Measurements from ENCODE around the gene ARHGAP26.

The ARHGAP26 gene

DNA sequence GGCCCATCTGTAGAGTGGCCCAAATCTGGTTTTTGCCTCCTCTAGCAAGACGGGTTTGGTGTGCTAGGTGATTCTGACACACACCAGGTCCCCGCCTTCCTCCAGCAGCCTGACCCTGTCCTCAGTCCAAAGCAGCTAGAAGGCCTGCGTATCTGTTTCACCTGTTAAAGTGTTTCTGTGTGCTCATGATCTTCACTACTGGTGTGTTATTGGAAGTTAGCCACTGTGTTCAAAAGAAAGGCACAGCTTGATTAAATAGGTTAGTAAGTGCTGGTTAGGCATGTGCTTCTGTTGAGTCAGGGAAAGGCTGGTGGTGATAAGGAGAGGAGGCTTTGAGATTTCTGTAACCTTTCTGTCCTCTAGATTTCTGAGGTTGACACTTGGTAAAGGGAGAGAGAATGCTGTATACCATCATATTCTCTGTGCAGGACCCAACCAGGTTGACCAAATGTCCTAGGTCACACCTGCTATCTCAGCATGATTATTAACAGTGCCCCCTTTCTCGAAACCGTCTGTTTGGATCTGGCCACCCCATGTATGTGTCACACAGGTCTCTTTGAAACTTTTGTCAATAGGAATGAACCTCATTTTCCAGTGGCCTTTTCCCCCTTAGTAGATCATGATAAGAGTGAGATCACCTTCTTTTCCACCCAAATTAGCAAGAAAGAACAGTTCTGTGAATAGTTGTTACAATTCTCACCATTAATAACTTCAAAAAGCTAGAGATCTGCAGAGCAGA lies 58.8 kb downstream of the ARHGAP26 start:
- Histone ChIP-seq H3K4me3 (ENCODE audit: low read length in 2 of 2) (no peak overlapping the region), H3K9ac (ENCODE audit: low read depth in 1 of 2, low read length in 2 of 2) (no peak overlapping the region), H3K27me3 (ENCODE audit: control insufficient read depth in 2 of 2, insufficient read depth in 2 of 2, low read length in 2 of 2) (no peaks in the 10 kb centered on the region), H3K36me3 (ENCODE audit: control insufficient read depth in 2 of 2, insufficient read depth in 2 of 2, low read length in 2 of 2) (no peaks in the 10 kb centered on the region), H3K27ac (ENCODE audit: low read depth in 2 of 2, low read length in 2 of 2) (no peak overlapping the region), H3K9me3 (ENCODE audit: control insufficient read depth in 2 of 2, low read length in 2 of 2) (no peaks in the 10 kb centered on the region), H3K4me1 (ENCODE audit: control insufficient read depth in 2 of 2, insufficient read depth in 2 of 2, low read length in 2 of 2) (peaks cover 29 to 48% of the 10 kb centered on the region in 2 donors)

DNA sequence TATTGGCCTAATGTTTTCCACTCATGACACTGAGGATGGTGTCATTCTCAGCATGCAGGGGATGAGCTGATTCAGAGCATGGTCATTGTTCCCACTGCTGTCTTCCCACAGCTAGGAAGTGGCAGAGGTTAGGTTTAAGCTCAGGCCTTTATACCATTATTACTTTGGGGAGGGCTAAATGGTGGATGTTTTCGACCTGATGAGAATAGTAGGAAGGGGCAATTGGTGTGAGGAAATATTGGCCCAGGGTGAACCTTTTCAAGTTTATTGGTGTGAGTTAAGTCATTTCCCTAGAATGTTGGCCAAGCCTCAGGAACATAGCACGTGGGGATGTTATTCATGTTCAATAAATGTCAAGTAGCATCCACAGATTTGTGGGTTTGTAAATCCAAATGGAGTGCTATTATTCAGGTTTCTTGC lies 59.6 kb downstream of the ARHGAP26 start:
- no peak overlapping the region for H3K27ac ChIP-seq (ENCODE audit: low read depth in 2 of 2, low read length in 2 of 2)
- no peak overlapping the region for H3K4me3 ChIP-seq (ENCODE audit: low read length in 2 of 2)
- no peaks in the 10 kb centered on the region for H3K9me3 ChIP-seq (ENCODE audit: control insufficient read depth in 2 of 2, low read length in 2 of 2)
- H3K4me1 ChIP-seq (ENCODE audit: control insufficient read depth in 2 of 2, insufficient read depth in 2 of 2, low read length in 2 of 2): peaks cover 33 to 48% of the 10 kb centered on the region in 2 donors
- no peak overlapping the region for H3K9ac ChIP-seq (ENCODE audit: low read depth in 1 of 2, low read length in 2 of 2)
- H3K36me3 ChIP-seq (ENCODE audit: control insufficient read depth in 2 of 2, insufficient read depth in 2 of 2, low read length in 2 of 2): no peaks in the 10 kb centered on the region
- no peaks in the 10 kb centered on the region for H3K27me3 ChIP-seq (ENCODE audit: control insufficient read depth in 2 of 2, insufficient read depth in 2 of 2, low read length in 2 of 2)

DNA sequence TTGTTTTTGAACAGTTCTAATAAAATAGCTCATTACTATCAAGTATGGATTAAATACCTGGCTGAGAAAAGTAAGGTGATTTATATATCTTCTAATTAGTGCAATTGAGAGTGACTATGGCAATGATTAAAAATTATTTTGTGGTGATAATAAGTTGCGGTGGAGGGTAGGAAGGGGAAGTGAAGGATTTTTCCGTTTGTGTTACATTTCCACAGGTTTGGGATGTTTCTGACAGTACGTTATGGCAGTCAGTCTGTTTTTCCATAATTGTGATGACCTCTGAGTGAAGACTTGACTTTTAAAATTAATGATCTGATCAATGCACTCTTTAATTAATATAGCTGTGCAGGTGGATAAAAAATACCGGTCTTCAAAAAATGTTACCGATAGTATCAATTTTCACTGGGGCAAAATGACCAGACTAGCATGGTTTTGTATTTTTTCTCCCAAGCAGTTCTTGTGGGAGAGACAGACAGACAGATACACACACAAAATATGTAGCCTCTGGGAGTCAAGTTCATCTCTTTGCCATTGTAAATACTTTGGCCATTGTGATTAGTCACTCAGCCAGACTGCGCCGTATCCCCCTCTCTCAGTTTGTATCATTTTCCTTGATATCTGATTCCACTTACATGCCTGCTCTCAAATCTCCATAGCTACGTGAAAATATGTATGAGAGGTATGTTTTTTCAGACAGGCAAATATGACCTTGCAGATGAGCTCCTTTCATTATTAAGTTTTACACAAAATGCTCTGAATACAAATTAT lies 60.2 kb downstream of the ARHGAP26 start:
- Histone ChIP-seq H3K9me3 (ENCODE audit: control insufficient read depth in 2 of 2, low read length in 2 of 2) (no peaks in the 10 kb centered on the region), H3K4me3 (ENCODE audit: low read length in 2 of 2) (no peak overlapping the region), H3K4me1 (ENCODE audit: control insufficient read depth in 2 of 2, insufficient read depth in 2 of 2, low read length in 2 of 2) (peaks cover 28 to 42% of the 10 kb centered on the region in 2 donors), H3K9ac (ENCODE audit: low read depth in 1 of 2, low read length in 2 of 2) (no peak overlapping the region), H3K36me3 (ENCODE audit: control insufficient read depth in 2 of 2, insufficient read depth in 2 of 2, low read length in 2 of 2) (no peaks in the 10 kb centered on the region), H3K27ac (ENCODE audit: low read depth in 2 of 2, low read length in 2 of 2) (no peak overlapping the region), H3K27me3 (ENCODE audit: control insufficient read depth in 2 of 2, insufficient read depth in 2 of 2, low read length in 2 of 2) (no peaks in the 10 kb centered on the region)

DNA sequence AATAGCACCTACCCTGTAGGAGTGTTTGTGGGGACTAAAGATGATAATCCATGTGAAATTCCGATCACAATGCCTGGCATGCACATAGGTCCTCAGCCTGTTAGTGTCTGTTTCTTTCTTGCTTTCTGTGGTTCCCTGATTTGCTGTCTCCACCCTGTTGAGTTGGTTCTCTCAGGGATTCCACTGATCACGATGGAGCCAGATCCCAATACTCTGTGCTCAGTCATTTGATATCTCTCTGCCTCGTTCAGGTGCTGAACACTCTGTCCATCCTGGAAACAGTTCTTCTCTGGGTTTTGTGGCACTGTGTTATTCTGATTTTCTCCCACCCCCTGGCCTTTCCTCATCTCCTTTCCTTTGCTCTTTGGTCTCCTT lies 60.8 kb downstream of the ARHGAP26 start:
- Histone ChIP-seq H3K4me1 (ENCODE audit: control insufficient read depth in 2 of 2, insufficient read depth in 2 of 2, low read length in 2 of 2) (peaks cover 24 to 39% of the 10 kb centered on the region in 2 donors), H3K4me3 (ENCODE audit: low read length in 2 of 2) (no peak overlapping the region), H3K9me3 (ENCODE audit: control insufficient read depth in 2 of 2, low read length in 2 of 2) (no peaks in the 10 kb centered on the region), H3K27me3 (ENCODE audit: control insufficient read depth in 2 of 2, insufficient read depth in 2 of 2, low read length in 2 of 2) (no peaks in the 10 kb centered on the region), H3K36me3 (ENCODE audit: control insufficient read depth in 2 of 2, insufficient read depth in 2 of 2, low read length in 2 of 2) (no peaks in the 10 kb centered on the region), H3K27ac (ENCODE audit: low read depth in 2 of 2, low read length in 2 of 2) (no peak overlapping the region), H3K9ac (ENCODE audit: low read depth in 1 of 2, low read length in 2 of 2) (no peak overlapping the region)

DNA sequence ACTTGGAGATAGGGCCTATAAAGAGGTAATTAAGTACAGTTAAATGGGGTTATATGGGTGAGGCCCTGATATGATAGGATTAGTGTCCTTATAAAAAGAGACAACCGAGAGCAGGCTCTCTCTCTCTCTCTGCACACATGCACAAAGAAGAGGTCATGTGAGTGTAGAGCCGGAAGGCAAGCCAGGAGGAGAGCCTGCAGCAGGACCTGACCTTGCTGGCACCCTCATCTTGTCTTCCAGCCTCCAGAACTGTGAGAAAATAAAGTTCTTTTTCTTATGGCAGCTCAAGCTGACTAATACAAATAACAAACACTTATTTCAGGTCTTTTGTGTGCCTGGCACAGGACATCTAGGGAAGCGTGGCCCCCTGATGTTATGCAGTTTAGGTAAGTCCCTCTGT lies 62.1 kb downstream of the ARHGAP26 start:
- Histone ChIP-seq H3K36me3 (ENCODE audit: control insufficient read depth in 2 of 2, insufficient read depth in 2 of 2, low read length in 2 of 2) (no peaks in the 10 kb centered on the region), H3K27ac (ENCODE audit: low read depth in 2 of 2, low read length in 2 of 2) (no peak overlapping the region), H3K4me3 (ENCODE audit: low read length in 2 of 2) (no peak overlapping the region), H3K4me1 (ENCODE audit: control insufficient read depth in 2 of 2, insufficient read depth in 2 of 2, low read length in 2 of 2) (peaks cover 21 to 34% of the 10 kb centered on the region in 2 donors), H3K9me3 (ENCODE audit: control insufficient read depth in 2 of 2, low read length in 2 of 2) (no peaks in the 10 kb centered on the region), H3K9ac (ENCODE audit: low read depth in 1 of 2, low read length in 2 of 2) (no peak overlapping the region), H3K27me3 (ENCODE audit: control insufficient read depth in 2 of 2, insufficient read depth in 2 of 2, low read length in 2 of 2) (no peaks in the 10 kb centered on the region)

DNA sequence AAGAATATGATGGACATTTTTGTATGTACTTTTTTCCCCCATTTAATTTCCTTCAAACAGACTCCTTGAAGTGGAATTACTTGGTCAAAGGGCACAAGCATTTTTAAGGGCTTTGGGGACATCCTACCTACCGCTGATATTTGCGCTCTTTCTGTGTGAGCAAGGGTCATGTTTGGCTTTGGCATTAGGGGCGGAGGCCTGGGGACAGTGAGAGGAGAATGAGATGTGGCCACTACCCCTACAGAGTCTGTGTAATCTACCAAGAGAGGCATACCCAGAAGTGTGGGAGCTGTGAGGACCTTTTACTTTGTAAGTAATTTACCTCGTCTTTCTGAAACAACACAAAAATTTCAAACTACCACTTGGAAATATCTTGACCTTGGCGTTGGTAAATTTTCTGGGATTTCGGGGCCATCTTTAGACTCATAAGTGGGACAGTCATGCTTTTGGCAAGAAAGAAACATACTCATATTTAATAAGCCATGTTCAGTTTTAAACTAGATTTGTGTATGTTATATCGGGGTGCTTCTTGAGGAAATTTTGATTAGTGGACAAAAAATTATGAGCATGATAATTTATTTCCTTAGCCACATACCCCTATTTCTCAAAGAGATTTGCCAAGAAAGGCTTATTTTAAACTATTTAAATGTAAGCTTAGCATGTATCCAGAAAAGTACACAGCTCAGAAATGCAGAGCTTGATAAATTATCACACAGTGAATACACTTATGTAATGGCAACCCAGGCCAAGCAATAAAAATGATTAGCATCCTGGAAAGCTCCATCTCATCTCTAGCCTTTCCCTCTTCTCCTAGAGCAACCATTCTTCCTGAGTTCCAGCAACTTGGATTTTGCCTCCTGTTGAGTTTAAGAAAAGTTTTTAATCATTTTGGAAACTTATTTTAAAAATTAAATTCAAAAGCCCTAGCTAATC lies 63.6 kb downstream of the ARHGAP26 start:
- Histone ChIP-seq H3K9ac (ENCODE audit: low read depth in 1 of 2, low read length in 2 of 2) (no peak overlapping the region), H3K9me3 (ENCODE audit: control insufficient read depth in 2 of 2, low read length in 2 of 2) (no peaks in the 10 kb centered on the region), H3K4me1 (ENCODE audit: control insufficient read depth in 2 of 2, insufficient read depth in 2 of 2, low read length in 2 of 2) (peaks cover 16 to 30% of the 10 kb centered on the region in 2 donors), H3K27me3 (ENCODE audit: control insufficient read depth in 2 of 2, insufficient read depth in 2 of 2, low read length in 2 of 2) (no peaks in the 10 kb centered on the region), H3K27ac (ENCODE audit: low read depth in 2 of 2, low read length in 2 of 2) (peak overlapping the region in 1 of 2 donors; percentile 9), H3K36me3 (ENCODE audit: control insufficient read depth in 2 of 2, insufficient read depth in 2 of 2, low read length in 2 of 2) (no peaks in the 10 kb centered on the region), H3K4me3 (ENCODE audit: low read length in 2 of 2) (no peak overlapping the region)

DNA sequence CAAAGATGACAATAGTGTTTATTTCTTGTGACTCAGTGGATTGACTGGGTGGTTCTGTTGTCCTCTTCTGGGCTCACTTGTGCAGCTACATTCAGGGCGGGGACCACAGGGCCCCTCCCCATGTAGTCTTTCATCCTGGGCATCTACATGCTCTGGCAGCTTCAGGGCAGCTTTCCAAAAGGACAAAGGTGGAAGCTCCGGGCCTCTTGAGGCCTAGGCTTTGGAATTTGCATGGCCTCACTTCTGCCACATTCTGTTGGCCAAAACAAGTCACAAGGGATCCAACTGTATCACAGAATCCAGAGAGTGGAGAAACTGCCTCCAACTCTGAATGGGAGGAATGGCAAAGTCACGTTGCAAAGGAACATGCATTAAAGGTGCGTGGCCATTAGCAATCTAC lies 64.3 kb downstream of the ARHGAP26 start:
- Histone ChIP-seq H3K4me1 (ENCODE audit: control insufficient read depth in 2 of 2, insufficient read depth in 2 of 2, low read length in 2 of 2) (peaks cover 18 to 37% of the 10 kb centered on the region in 2 donors), H3K9ac (ENCODE audit: low read depth in 1 of 2, low read length in 2 of 2) (no peak overlapping the region), H3K4me3 (ENCODE audit: low read length in 2 of 2) (no peak overlapping the region), H3K27me3 (ENCODE audit: control insufficient read depth in 2 of 2, insufficient read depth in 2 of 2, low read length in 2 of 2) (no peaks in the 10 kb centered on the region), H3K36me3 (ENCODE audit: control insufficient read depth in 2 of 2, insufficient read depth in 2 of 2, low read length in 2 of 2) (no peaks in the 10 kb centered on the region), H3K27ac (ENCODE audit: low read depth in 2 of 2, low read length in 2 of 2) (peak overlapping the region; percentile 34 to 40), H3K9me3 (ENCODE audit: control insufficient read depth in 2 of 2, low read length in 2 of 2) (no peaks in the 10 kb centered on the region)

DNA sequence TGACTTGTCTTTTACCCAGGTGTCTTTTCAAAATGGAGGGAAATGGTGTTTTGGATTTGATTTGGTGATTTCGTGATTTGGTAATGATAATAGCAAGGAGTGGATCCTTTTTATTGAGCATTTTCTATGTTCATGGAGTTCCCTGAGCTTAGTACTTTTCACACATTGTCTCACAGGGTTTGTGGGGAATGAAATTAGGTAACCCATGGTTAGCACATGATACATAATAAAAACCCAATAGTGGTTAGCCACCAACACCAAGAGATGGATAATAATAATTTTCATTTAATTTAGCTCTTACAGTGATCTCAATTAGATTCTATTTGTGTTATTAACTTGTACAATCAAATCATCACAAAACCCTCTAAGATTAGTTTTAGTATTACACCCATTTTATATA lies 65.4 kb downstream of the ARHGAP26 start:
- Histone ChIP-seq H3K36me3 (ENCODE audit: control insufficient read depth in 2 of 2, insufficient read depth in 2 of 2, low read length in 2 of 2) (no peaks in the 10 kb centered on the region), H3K9ac (ENCODE audit: low read depth in 1 of 2, low read length in 2 of 2) (no peak overlapping the region), H3K4me3 (ENCODE audit: low read length in 2 of 2) (no peak overlapping the region), H3K27me3 (ENCODE audit: control insufficient read depth in 2 of 2, insufficient read depth in 2 of 2, low read length in 2 of 2) (no peaks in the 10 kb centered on the region), H3K27ac (ENCODE audit: low read depth in 2 of 2, low read length in 2 of 2) (no peak overlapping the region), H3K9me3 (ENCODE audit: control insufficient read depth in 2 of 2, low read length in 2 of 2) (no peaks in the 10 kb centered on the region), H3K4me1 (ENCODE audit: control insufficient read depth in 2 of 2, insufficient read depth in 2 of 2, low read length in 2 of 2) (peaks cover 26 to 45% of the 10 kb centered on the region in 2 donors)

DNA sequence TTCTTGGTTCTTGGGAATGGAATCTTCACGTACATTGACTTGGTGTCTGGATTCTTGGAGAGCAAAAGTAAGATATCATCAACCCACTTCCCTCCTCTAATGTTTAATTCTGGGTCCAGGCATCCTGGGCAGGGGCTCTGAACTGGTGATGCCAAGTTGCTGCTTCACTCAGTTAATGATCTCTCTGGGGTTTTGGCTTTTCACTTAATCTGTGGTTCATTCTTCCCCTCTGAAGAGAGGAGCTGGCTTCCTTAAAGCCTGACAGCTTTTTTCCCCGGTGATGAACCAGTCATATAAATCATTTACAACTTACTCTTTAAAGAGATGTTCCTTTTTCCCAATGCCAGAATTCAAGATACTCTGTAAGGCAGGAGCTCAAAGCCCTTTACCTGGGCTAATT lies 65.9 kb downstream of the ARHGAP26 start:
- no peaks in the 10 kb centered on the region for H3K9me3 ChIP-seq (ENCODE audit: control insufficient read depth in 2 of 2, low read length in 2 of 2)
- no peak overlapping the region for H3K9ac ChIP-seq (ENCODE audit: low read depth in 1 of 2, low read length in 2 of 2)
- peaks cover 30 to 51% of the 10 kb centered on the region in 2 donors for H3K4me1 ChIP-seq (ENCODE audit: control insufficient read depth in 2 of 2, insufficient read depth in 2 of 2, low read length in 2 of 2)
- no peak overlapping the region for H3K4me3 ChIP-seq (ENCODE audit: low read length in 2 of 2)
- H3K27me3 ChIP-seq (ENCODE audit: control insufficient read depth in 2 of 2, insufficient read depth in 2 of 2, low read length in 2 of 2): no peaks in the 10 kb centered on the region
- H3K27ac ChIP-seq (ENCODE audit: low read depth in 2 of 2, low read length in 2 of 2): no peak overlapping the region
- H3K36me3 ChIP-seq (ENCODE audit: control insufficient read depth in 2 of 2, insufficient read depth in 2 of 2, low read length in 2 of 2): no peaks in the 10 kb centered on the region

Measured in mucosa of rectum (tissue), 2 donors.